Right lobe of liver (tissue), 6 donors: ENCODE measurements around the gene ADH1C. TPM values are rescaled to one million over a fixed set of nuclear protein-coding genes. Genes with fewer than 3 reads are reported as not detected.
A peak's percentile ranks its signal among the peaks of the same experiment; 100 is the strongest.

Experiments used
- ATAC-seq, 4 donors: fragments of 200-7000 bp; cut with Tn5 transposase; one replicate each; pipeline ENCODE4 v1.9.1; 2020; ENCODE audit warnings: mild to moderate bottlenecking in 4 of 4, moderate library complexity in 4 of 4
- DNase-seq, 3 donors: peaks; one replicate each; pipeline ENCODE4 v3.0.0-alpha.2; 2020
- H3K27ac ChIP-seq, 3 donors: fragments of 200-600 bp; one replicate each; pipeline ENCODE4 v1.8.0; 2022
- H3K27me3 ChIP-seq, 2 donors: fragments of 200-600 bp; one replicate each; pipeline ENCODE4 v1.8.0; 2022
- H3K36me3 ChIP-seq, 4 donors: fragments of 200-600 bp; sonication (generic) in 1 of 4; one replicate each; pipeline versions ENCODE4 v1.5.1 to v1.8.0; 2017 to 2022; ENCODE audit warnings: control low read depth in 1 of 4
- H3K4me1 ChIP-seq, 4 donors: fragments of 200-600 bp; sonication (generic) in 1 of 4; one replicate each; pipeline versions ENCODE4 v1.5.1 to v1.8.0; 2017 to 2022; ENCODE audit warnings: control low read depth in 1 of 4
- H3K4me3 ChIP-seq, 3 donors: fragments of 200-600 bp; one replicate each; pipeline ENCODE4 v1.8.0; 2022
- H3K9me3 ChIP-seq, 4 donors: fragments of 200-600 bp; sonication (generic) in 1 of 4; one replicate each; pipeline versions ENCODE4 v1.5.1 to v1.8.0; 2017 to 2022; ENCODE audit warnings: control low read depth in 1 of 4
- CTCF ChIP-seq, 4 donors: fragments of 200-600 bp in 3 of 4; fragments of 450-650 bp in 1 of 4; IDR thresholded peaks; one replicate each; pipeline versions ENCODE4 v1.5.1 to v1.8.0; 2016 to 2022; ENCODE audit warnings: antibody characterized with exemption in 4 of 4, mild to moderate bottlenecking in 2 of 4
- POLR2A ChIP-seq: fragments of 450-650 bp; IDR thresholded peaks from one replicate; pipeline ENCODE4 v1.6.1; 2017; ENCODE audit warnings: antibody characterized with exemption, mild to moderate bottlenecking
- WGBS: methylation state at CpG from one replicate; pipeline ENCODE4 v1.1.6; 2018; ENCODE audit warnings: low coverage, low lambda C conversion rate; ENCODE audit not compliant: insufficient coverage; ENCODE audit errors: missing lambda C conversion rate; 5-methylcytosine and 5-hydroxymethylcytosine counted together
- intact Hi-C, 2 donors: fragments of 100-400 bp; cut with DNase I; formaldehyde crosslinking; loops; one replicate each; pipeline versions ENCODE4 v1.11.2 to v1.14.1; 2022
- total RNA-seq, 6 experiments: library from RNA; depleted of rRNA in 2 of 6; stranded (reverse); fragments of >200 nt in 2 of 6; fragmentation: NEBNext Ultra II Directional in 3 of 6; extraction: Animal tissue kit (Norgen Biotek cat#: 25700) in 3 of 6; gene quantifications; one replicate each; pipeline versions ENCODE4 v1.1.0 to v1.2.4, GENCODE V29; 2016 to 2023
- donor health status: DM: no; HTN: yes; CAD: no.
- donor health status: DM: no; HTN: no; CAD: no.
- donor health status: DM: no; HTN: no; CAD: no.
- donor health status: DM: no; HTN: yes; CAD: no.
- donor health status: DM: no; HTN: yes; CAD: no.

The ADH1C gene
- total RNA-seq, 6 experiments from 2014 or later = 187 to 684 (median 490) TPM

- TF ChIP-seq POLR2A = no peak
- no peak for TF ChIP-seq CTCF (IDR thresholded peaks at IDR 0.05)
- Histone ChIP-seq H3K27me3 (no peaks in the 10 kb centered on the region), H3K27ac (peak within 1 kb of the TSS; percentile 1 to 72 (median 38)), H3K4me3 (peak within 1 kb of the TSS; percentile 18 to 62 (median 51)), H3K4me1 (peaks cover 0 to 16% (median 0%) of the 10 kb centered on the region in 4 donors), H3K36me3 (peaks cover 0 to 21% (median 7%) of the 10 kb centered on the region in 4 donors), H3K9me3 (no peaks in the 10 kb centered on the region)
- DNase-seq (peak in 1 of 3 donors; percentile 48), ATAC-seq (peak; percentile 67 to 82 (median 78))
- 22% methylated on average over 3 of the region's 3 CpGs for WGBS
- intact Hi-C loops = no loop called here
These were observed 61.4 kb downstream of the ADH1C start, which contains the start of gene ADH1A for GRCh38 chr4:99290848-99291786. ADH1A (minus strand) TSS chr4:99290985; CDS start chr4:99290914, 71 bp downstream.

Other genes starting within 250 kb of the ADH1C start
- gene ADH4, start 208.4 kb downstream of the ADH1C start, total RNA-seq = 100 to 1,000 TPM; 133 to 957 (median 467) TPM
- 100 to 1,000 TPM in 3 of 6 experiments, 10 to 100 TPM in 3; 73.9 to 213 (median 124) TPM for gene ADH6, start 133.5 kb downstream of the ADH1C start, total RNA-seq
- 100 to 1,000 TPM in 4 of 6 experiments, 10 to 100 TPM in 2; 72.1 to 676 (median 323) TPM for gene ADH1A, start 61.8 kb downstream of the ADH1C start, total RNA-seq
- gene ADH1B, start 31.3 kb downstream of the ADH1C start, total RNA-seq = 1,000 to 10,000 TPM in 3 of 6 experiments, 100 to 1,000 TPM in 3; 531 to 4,444 (median 1,842) TPM
- under 1 TPM in 1 of 6 experiments, not detected in 5; 0.42 TPM for gene ADH7, start 82.6 kb upstream of the ADH1C start, total RNA-seq
- gene C4orf17, start 158.3 kb upstream of the ADH1C start, total RNA-seq = not detected
- 1 to 10 TPM; 3.5 to 6.5 (median 4.0) TPM for gene TRMT10A, start 211.3 kb upstream of the ADH1C start, total RNA-seq
- gene MTTP, start 222.1 kb upstream of the ADH1C start, total RNA-seq = 100 to 1,000 TPM in 4 of 6 experiments, 10 to 100 TPM in 2; 91.6 to 134 (median 112) TPM